NCI-H226 (cell line): ENCODE results near the gene TPRKB.
"Not testable (repeated sequence)": the region's sequence is repeated elsewhere in the genome, so short reads cannot be mapped to it uniquely, and the experiment has no call there.

Source experiments
- DNase-seq: peaks from one replicate; pipeline ENCODE4 v3.0.0-alpha.2; 2015

The TPRKB gene

DNA sequence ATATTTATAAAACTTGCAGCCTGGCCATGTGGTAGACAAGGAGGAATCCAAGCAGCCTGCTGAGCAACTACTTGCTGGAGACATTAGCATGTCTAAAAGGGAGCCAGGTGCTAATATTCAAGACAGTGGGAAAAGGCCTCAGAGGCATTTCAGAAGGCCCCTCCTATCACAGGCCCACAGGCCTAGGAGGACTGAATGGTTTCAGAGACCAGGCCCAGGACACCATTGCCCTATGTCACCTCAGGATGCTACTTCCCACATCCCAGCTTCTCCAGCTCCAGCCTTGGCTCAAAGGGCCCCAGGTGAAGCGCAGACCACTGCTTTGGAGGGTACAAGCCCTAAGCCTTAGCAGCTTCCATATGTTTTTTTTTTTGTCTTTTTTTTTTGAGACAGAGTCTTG is 39.0 kb downstream of the TPRKB start:
- DNase-seq: no peak

GRCh38 chr2:73697606-73698005 is 39.5 kb downstream of the TPRKB start:
- no peak for DNase-seq

- not testable (repeated sequence) for DNase-seq
Measured at GRCh38 chr2:73696985-73697384, 40.2 kb downstream of the TPRKB start.

GRCh38 chr2:73696521-73696920 is 40.6 kb downstream of the TPRKB start:
- DNase-seq: not testable (repeated sequence)

GRCh38 chr2:73690372-73691088 is 46.6 kb downstream of the TPRKB start:
- DNase-seq: not testable (repeated sequence)

DNA sequence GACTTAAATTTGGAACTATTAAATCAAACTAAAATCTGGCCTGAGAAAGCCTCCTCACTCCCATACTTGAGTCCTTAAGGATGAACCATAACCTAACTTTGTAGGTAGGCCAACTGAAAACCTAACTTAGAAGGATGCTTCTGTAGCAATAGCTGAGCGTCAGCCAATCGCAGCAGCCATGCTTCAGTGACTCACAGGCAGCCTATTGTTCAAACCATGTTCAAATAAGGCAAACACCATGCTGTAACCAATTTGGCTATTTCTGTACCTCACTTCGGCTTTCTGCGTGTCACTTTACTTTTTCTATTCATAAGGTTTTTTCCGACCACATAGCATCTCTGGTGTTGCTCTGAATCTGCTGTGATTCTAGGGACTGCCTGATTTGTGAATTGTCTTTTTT is 48.7 kb downstream of the TPRKB start:
- DNase-seq: not testable (repeated sequence)

DNA sequence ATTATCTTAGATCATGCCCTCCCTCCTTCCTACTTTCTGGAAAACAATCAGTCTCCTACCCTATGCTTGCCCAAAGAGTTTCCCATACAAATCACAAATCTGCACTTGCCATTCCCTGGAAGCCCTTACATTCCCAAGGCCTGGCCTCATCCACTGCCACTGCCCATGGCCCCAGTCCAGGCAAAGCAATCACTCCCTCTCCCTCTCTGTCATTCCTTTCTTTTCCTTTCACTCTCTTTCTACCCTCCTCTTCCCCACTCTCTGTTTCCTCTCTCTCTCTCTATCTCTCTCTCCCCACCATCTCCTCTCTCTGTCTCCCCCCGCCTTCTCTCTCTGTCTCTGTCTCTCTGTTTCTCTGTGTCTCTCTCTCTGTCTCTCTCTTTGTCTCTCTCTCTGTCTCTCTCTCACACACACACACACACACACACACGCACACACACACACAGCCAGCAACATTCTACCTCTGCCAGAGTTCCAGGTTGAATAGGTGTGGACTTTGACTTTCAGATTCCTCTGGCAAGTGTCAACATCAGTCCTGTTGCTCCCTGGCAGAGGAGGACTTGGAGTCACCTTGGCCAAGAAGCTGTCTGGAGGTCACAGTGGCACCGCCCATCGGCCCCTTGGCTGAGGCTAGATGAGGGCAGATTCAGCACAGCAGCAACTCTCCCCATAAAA is 51.2 kb downstream of the TPRKB start:
- peak; percentile 12 for DNase-seq

DNA sequence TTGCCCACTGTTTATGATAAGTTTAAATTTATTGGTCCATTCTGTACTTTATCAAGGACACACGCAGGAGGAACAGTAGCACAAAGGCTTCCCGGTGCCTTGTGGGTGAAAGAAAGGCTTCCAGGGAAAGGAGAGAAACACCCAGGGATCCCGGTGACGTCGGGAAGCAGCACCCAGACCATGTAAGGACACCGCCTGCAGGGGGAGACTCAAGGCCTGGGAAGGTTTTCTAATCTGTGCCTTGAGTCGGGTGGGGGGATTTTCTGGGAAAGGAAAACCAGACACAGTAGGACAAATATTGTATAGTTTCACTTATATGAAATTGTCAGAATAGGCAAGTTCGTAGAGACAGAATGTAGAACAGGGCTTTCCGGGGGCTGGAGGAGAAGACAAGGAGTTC is 52.2 kb downstream of the TPRKB start:
- DNase-seq: not testable (repeated sequence)

DNA sequence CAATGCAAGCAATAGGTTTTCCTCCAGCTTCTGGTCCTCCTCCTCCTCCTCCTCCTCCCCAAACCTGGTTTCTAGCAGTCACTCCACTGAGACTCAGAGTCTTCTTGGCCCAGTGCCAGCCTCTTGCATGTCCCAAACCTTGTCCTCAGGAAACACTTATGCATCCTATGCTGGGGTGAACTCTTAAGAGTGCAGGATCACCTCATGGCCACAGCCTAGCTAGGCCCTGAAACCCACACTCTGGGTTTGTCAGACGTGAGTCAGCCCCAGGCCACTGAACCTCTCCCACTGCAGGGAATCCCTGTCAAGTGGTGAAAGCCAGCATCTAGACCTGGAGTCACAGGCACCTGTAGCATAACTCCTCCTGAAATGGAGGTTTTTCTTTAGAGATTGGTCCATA is 52.8 kb downstream of the TPRKB start:
- not testable (repeated sequence) for DNase-seq

DNA sequence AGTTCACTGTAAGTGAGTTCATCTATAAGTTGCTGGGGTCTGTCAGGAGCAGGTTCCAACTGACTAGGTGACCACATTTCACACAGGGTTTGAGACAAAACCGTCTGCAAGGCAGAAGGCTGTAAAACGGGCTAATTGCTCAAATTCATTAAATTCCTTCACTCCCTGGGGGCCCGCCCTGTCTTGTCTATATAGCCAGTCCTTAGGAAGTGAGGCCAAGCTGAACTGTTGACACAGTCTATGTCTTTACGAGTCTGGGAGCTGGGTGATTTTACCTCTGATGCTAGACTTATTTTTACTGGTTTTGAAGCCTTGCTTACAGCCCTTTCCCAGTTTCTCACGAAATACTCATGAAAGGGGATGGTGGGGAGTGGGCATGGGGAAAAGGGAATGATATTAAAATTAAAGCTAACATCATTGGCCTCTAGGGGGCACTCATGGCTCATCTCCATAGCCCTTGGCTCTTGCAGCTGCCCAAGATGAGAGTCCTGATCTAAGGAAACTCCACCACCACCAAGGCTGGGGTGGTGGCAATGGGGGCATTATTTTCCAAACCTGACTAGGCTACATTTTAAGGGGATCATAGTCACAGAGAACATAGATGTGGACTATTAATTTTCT is 57.1 kb downstream of the TPRKB start:
- DNase-seq: not testable (repeated sequence)
